DMS114 treated with DMSO at 0.1 percent for 48 hours (cell line): Measurements from ENCODE around the gene MRPL36.
"Not testable (repeated sequence)": the region's sequence is repeated elsewhere in the genome, so short reads cannot be mapped to it uniquely, and the experiment has no call there.

ENCODE experiments used
- DNase-seq: peaks from one replicate; lab custom pipeline; 2025; ENCODE audit not compliant: unreplicated experiment; lab: John Stamatoyannopoulos, UW

The MRPL36 gene

GRCh38 chr5:1815881-1816292 is 16.2 kb upstream of the MRPL36 start:
- no peak for DNase-seq

- no peak for DNase-seq
Measured at GRCh38 chr5:1815071-1815786, 15.6 kb upstream of the MRPL36 start.

GRCh38 chr5:1814183-1815020 is 14.8 kb upstream of the MRPL36 start:
- no peak for DNase-seq

GRCh38 chr5:1810581-1811101 is 11.0 kb upstream of the MRPL36 start:
- DNase-seq, result no peak

- DNase-seq, result no peak
Measured at GRCh38 chr5:1809416-1810035, 9.9 kb upstream of the MRPL36 start.

GRCh38 chr5:1808439-1808838 is 8.8 kb upstream of the MRPL36 start:
- DNase-seq, result no peak

- DNase-seq, result no peak
Measured at GRCh38 chr5:1807451-1808185, 8.0 kb upstream of the MRPL36 start.

GRCh38 chr5:1806974-1807373 is 7.3 kb upstream of the MRPL36 start:
- DNase-seq, result no peak

GRCh38 chr5:1806199-1806598 is 6.6 kb upstream of the MRPL36 start:
- DNase-seq, result no peak

- DNase-seq, result no peak
Measured at GRCh38 chr5:1805736-1806135, 6.1 kb upstream of the MRPL36 start.

GRCh38 chr5:1805326-1805725 is 5.7 kb upstream of the MRPL36 start:
- DNase-seq, result no peak

- no peak for DNase-seq
Measured at GRCh38 chr5:1804001-1804690, 4.5 kb upstream of the MRPL36 start.

GRCh38 chr5:1803192-1803591 is 3.6 kb upstream of the MRPL36 start:
- DNase-seq, result no peak

GRCh38 chr5:1801967-1802295 is 2.3 kb upstream of the MRPL36 start:
- DNase-seq, result peak; percentile 18

GRCh38 chr5:1801222-1801966 is 1.8 kb upstream of the MRPL36 start, which contains the start of gene NDUFS6:
NDUFS6 (plus strand) TSS chr5:1801407; CDS start chr5:1801418, 11 bp downstream.
- peak; percentile 25 for DNase-seq

GRCh38 chr5:1800472-1801221 is 1.0 kb upstream of the MRPL36 start:
- peak; percentile 27 for DNase-seq

- no peak for DNase-seq
Measured at GRCh38 chr5:1799110-1799601, 481 bp downstream of the MRPL36 start.

GRCh38 chr5:1798589-1798988 is 1.0 kb downstream of the MRPL36 start:
- not testable (repeated sequence) for DNase-seq

GRCh38 chr5:1797855-1798254 is 1.8 kb downstream of the MRPL36 start:
- DNase-seq, result no peak
